Renal pelvis (tissue), 12 donors: Measurements from ENCODE around the gene SLC7A7. TPM values are rescaled to one million over a fixed set of nuclear protein-coding genes. Genes with fewer than 3 reads are reported as not detected.
"Not testable (repeated sequence)": the region's sequence is repeated elsewhere in the genome, so short reads cannot be mapped to it uniquely, and the experiment has no call there.

Source experiments
- DNase-seq: peaks from one replicate; pipeline ENCODE4 v3.0.0-alpha.2; 2013
- long read RNA-seq, 16 experiments: transcript quantifications; one replicate each; lab custom pipeline, GENCODE V29; 2026
- polyA plus RNA-seq, 3 donors: library from polyadenylated mRNA; unstranded; fragments of 120-200 nt; gene quantifications; one replicate each; pipeline ENCODE4 v1.2.1, GENCODE V29; 2013; ENCODE audit not compliant: insufficient read length in 3 of 3

SLC7A7 gene
- polyA plus RNA-seq = 100 to 1,000 TPM; 114 to 130 (median 129) TPM
- long read RNA-seq, donor 1, transcript SLC7A7-204 (10 exons, 2,447 nt) = major isoform, 29 of 316 reads
- long read RNA-seq, donor 1, partial matches to known transcripts = 184 of 316 reads
- long read RNA-seq, donor 1, other reads (novel, unspliced or antisense) = 102 of 316 reads
- long read RNA-seq, donor 2, transcript SLC7A7-204 (10 exons, 2,447 nt) = major isoform, 27 of 248 reads
- long read RNA-seq, donor 2, partial matches to known transcripts = 124 of 248 reads
- long read RNA-seq, donor 2, other reads (novel, unspliced or antisense) = 92 of 248 reads
- long read RNA-seq, donor 3, transcript SLC7A7-204 (10 exons, 2,447 nt) = major isoform, 10 of 209 reads
- long read RNA-seq, donor 3, partial matches to known transcripts = 147 of 209 reads
- long read RNA-seq, donor 3, other reads (novel, unspliced or antisense) = 51 of 209 reads
- long read RNA-seq, donor 4, transcript SLC7A7-204 (10 exons, 2,447 nt) = major isoform, 16 of 271 reads
- long read RNA-seq, donor 4, partial matches to known transcripts = 215 of 271 reads
- long read RNA-seq, donor 4, other reads (novel, unspliced or antisense) = 40 of 271 reads
- long read RNA-seq, donor 5, transcript SLC7A7-204 (10 exons, 2,447 nt) = major isoform, 9 of 15 reads
- long read RNA-seq, donor 5, partial matches to known transcripts = 6 of 15 reads
- long read RNA-seq, donor 5, other reads (novel, unspliced or antisense) = 0 of 15 reads
- long read RNA-seq, donor 6, transcript SLC7A7-204 (10 exons, 2,447 nt) = major isoform, 14 of 255 reads
- long read RNA-seq, donor 6, partial matches to known transcripts = 221 of 255 reads
- long read RNA-seq, donor 6, other reads (novel, unspliced or antisense) = 20 of 255 reads
- long read RNA-seq, donor 7, transcript SLC7A7-204 (10 exons, 2,447 nt) = major isoform, 27 of 40 reads
- long read RNA-seq, donor 7, partial matches to known transcripts = 12 of 40 reads
- long read RNA-seq, donor 7, other reads (novel, unspliced or antisense) = 0 of 40 reads
- long read RNA-seq, donor 8, partial matches to known transcripts = 0 of 1 reads
- long read RNA-seq, donor 8, other reads (novel, unspliced or antisense) = 0 of 1 reads
- long read RNA-seq, donor 9, transcript SLC7A7-204 (10 exons, 2,447 nt) = major isoform, 25 of 287 reads
- long read RNA-seq, donor 9, partial matches to known transcripts = 206 of 287 reads
- long read RNA-seq, donor 9, other reads (novel, unspliced or antisense) = 53 of 287 reads
- long read RNA-seq, donor 10, transcript SLC7A7-204 (10 exons, 2,447 nt) = major isoform, 13 of 197 reads
- long read RNA-seq, donor 10, partial matches to known transcripts = 113 of 197 reads
- long read RNA-seq, donor 10, other reads (novel, unspliced or antisense) = 69 of 197 reads
- long read RNA-seq, donor 11, transcript SLC7A7-204 (10 exons, 2,447 nt) = major isoform, 10 of 133 reads
- long read RNA-seq, donor 11, partial matches to known transcripts = 53 of 133 reads
- long read RNA-seq, donor 11, other reads (novel, unspliced or antisense) = 70 of 133 reads
- long read RNA-seq, donor 12, transcript SLC7A7-204 (10 exons, 2,447 nt) = major isoform, 26 of 48 reads
- long read RNA-seq, donor 12, partial matches to known transcripts = 20 of 48 reads
- long read RNA-seq, donor 12, other reads (novel, unspliced or antisense) = 0 of 48 reads
- long read RNA-seq, donor 13, partial matches to known transcripts = 54 of 135 reads
- long read RNA-seq, donor 13, other reads (novel, unspliced or antisense) = 78 of 135 reads
- long read RNA-seq, donor 14 = 0 reads
- long read RNA-seq, donor 15 = 0 reads
- long read RNA-seq, donor 16, transcript SLC7A7-204 (10 exons, 2,447 nt) = major isoform, 15 of 224 reads
- long read RNA-seq, donor 16, partial matches to known transcripts = 176 of 224 reads
- long read RNA-seq, donor 16, other reads (novel, unspliced or antisense) = 32 of 224 reads

DNA sequence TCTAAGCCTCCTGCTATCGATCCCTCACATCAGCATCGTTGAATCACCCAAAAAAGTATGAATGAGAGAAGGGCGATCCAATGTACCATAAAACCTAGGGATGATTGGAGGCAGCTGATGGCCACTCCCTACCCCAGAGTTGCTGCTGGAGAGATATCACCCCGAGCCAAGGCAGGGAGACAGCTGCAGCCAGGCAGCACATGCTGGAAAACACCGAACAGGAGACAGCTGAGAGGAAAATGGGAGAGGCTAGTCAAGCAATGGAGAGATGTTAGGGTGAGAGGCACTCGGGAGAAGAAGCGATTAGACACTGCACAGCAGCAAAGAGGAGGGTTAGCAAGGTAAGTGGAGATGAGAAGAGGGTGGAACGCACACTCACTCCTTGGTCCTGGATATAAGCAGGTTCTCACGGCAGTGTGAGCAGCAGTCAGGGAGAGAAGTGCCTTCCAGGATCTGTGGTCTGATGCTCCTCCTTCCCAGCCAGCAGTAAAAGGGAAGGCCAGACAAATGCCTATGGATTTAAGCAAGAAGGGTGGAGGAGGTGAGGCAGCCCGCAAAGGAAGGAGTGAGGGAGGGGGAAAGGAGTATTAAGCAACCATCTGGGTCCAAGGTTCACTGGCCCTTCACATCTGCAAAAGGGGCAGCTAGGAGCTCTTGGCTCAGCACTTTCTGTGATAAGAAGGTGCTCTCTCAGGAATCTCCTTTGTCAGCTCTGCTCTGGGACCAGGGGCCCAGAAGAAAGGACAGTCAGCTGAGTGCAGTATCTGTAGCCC lies at the start of gene SLC7A7:
TSS of gene SLC7A7 (minus strand) at position 495 of the 773 bp plus-strand sequence. CDS start 2,037 bp downstream, outside the sequence.
- DNase-seq = no peak

GRCh38 chr14:22864979-22865378 lies 49.7 kb upstream of the SLC7A7 start:
- DNase-seq = no peak

DNA sequence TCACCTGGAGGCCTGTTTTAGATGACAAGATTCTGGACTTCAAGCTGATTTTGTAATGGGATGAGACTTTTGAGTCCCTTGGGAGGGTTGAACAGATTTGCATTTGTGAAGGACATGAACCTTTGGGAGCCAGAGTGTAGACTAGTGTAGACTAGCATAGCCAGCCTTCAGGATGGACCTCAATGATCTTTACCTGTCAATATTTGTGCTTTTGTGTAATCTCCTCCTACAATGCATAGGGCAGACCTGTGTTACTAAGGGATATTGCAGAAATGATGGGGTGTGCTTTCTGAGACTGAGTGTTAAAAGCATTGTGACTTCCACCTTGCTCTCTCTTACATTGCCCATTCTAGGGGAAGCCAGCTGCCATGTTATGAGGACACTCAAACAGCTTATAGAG lies 46.4 kb upstream of the SLC7A7 start:
- DNase-seq = no peak

- not testable (repeated sequence) for DNase-seq
Measured at GRCh38 chr14:22860377-22860776, 45.1 kb upstream of the SLC7A7 start.

- DNase-seq = no peak
Measured at GRCh38 chr14:22856428-22856827, 41.2 kb upstream of the SLC7A7 start.

DNA sequence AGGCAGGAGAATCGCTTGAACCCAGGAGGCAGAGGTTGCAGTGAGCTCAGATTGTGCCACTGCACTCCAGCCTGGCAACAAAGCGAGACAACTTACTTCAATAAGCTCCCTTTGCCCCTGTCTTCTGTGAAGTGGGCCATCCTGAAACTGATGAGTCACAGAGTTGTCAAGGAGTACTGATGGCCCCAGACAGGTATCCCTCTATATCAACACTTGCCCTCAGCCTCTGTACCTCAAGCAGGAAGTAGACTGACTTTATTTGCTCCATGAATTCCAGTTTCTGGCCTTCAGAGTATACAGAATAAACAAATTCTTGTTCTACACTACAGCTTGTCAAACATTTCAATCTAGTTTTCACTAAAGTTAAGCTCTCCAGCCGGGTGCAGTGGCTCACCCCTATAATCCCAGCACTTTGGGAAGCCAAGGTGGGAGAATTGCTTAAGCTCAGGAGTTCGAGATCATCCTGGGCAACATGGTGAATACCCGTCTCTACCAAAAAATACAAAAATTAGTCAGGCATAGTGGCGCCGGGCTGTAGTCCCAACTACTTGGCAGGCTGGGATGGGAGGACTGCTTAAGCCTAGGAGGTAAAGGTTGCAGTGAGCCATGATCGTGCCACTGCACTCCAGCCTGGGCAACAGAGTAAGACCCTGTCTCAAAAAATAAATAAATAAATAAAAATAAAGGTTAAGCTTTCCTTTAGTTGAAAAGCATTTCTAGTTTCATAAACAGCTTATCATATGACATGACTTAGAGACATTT lies 39.9 kb upstream of the SLC7A7 start:
- no peak for DNase-seq

DNA sequence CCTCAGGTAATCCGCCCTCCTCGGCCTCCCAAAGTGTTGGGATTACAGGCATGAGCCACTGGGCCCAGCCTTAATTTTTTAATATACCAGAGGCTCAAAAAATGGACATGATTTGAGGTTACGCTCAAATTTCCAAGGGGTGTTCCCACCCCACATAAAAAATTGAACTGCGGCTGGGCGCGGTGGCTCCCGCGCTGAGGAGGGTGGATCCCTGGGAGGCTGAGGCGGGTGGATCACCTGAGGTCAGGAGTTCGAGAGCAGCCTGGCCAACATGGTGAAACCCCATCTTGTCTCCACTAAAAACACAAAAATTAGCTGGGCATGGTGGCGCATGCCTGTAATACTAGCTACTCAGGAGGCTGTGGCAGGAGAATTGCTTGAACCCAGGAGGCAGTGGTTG lies 39.1 kb upstream of the SLC7A7 start:
- DNase-seq = not testable (repeated sequence)

GRCh38 chr14:22852940-22853767 lies 37.9 kb upstream of the SLC7A7 start:
- DNase-seq = peak; percentile 88

- no peak for DNase-seq
Measured at GRCh38 chr14:22852599-22852939, 37.3 kb upstream of the SLC7A7 start.

GRCh38 chr14:22852178-22852577 lies 36.9 kb upstream of the SLC7A7 start:
- DNase-seq = not testable (repeated sequence)

GRCh38 chr14:22850944-22851764 lies 35.9 kb upstream of the SLC7A7 start:
- no peak for DNase-seq

GRCh38 chr14:22849212-22849819 lies 34.1 kb upstream of the SLC7A7 start:
- no peak for DNase-seq

- DNase-seq = peak; percentile 82
Measured at GRCh38 chr14:22848351-22849164, 33.3 kb upstream of the SLC7A7 start.

GRCh38 chr14:22847661-22848341 lies 32.6 kb upstream of the SLC7A7 start:
- DNase-seq = no peak

- DNase-seq = no peak
Measured at GRCh38 chr14:22846811-22847307, 31.6 kb upstream of the SLC7A7 start.
